ENCODE data around the gene TRAF6. TPM values are rescaled to one million over a fixed set of nuclear protein-coding genes. Genes with fewer than 3 reads are reported as not detected.

TRAF6 gene
- total and polyA plus RNA-seq, 7 experiments from 2014 or later, result 7.9 to 22.2 (median 18.2) TPM

GRCh38 chr11:36475192-36475591 lies 34.9 kb downstream of the TRAF6 start:
- H3K4me1 ChIP-seq (ENCODE audit: control insufficient read depth in 2 of 2, insufficient read depth in 2 of 2, low read length in 2 of 2), result no peaks in the 10 kb centered on the region
- Mint-ChIP-seq H3K4me3 (no peak overlapping the region), H3K4me1 (peaks cover 0 to 4% (median 0%) of the 10 kb centered on the region in 7 donors), H3K27ac (peak overlapping the region in 1 of 9 donors; percentile 17), H3K27me3 (no peaks in the 10 kb centered on the region), H3K9me3 (no peaks in the 10 kb centered on the region), H3K36me3 (peaks cover 0 to 17% (median 6%) of the 10 kb centered on the region in 5 donors)
- DNase-seq, result no peak
- H3K27ac ChIP-seq (ENCODE audit: low read depth, low read length), result no peak overlapping the region
- CTCF ChIA-PET, result no interaction called here
- H3K36me3 ChIP-seq (ENCODE audit: control insufficient read depth in 2 of 3, insufficient read depth in 3 of 3, low read length in 3 of 3), result no peaks in the 10 kb centered on the region
- H3K27me3 ChIP-seq (ENCODE audit: control insufficient read depth in 2 of 2, insufficient read depth in 2 of 2, low read length in 2 of 2), result no peaks in the 10 kb centered on the region
- H3K9me3 ChIP-seq (ENCODE audit: control insufficient read depth in 2 of 3, low read length in 3 of 3), result no peaks in the 10 kb centered on the region
- POLR2A ChIA-PET, result no interaction called here
- no peak overlapping the region for H3K4me3 ChIP-seq (ENCODE audit: low read length)
- intact Hi-C loops (cut with micrococcal nuclease), result loop anchor here in 1 of 2 donors (5.0 kb wide), 1 partner anchor 98 kb away; no protein-coding TSS in a partner anchor
- ATAC-seq, result no peak

GRCh38 chr11:36471577-36471976 lies 38.5 kb downstream of the TRAF6 start:
- Histone ChIP-seq H3K27ac (ENCODE audit: low read depth, low read length) (no peak overlapping the region), H3K27me3 (ENCODE audit: control insufficient read depth in 2 of 2, insufficient read depth in 2 of 2, low read length in 2 of 2) (no peaks in the 10 kb centered on the region), H3K4me1 (ENCODE audit: control insufficient read depth in 2 of 2, insufficient read depth in 2 of 2, low read length in 2 of 2) (no peaks in the 10 kb centered on the region), H3K9me3 (ENCODE audit: control insufficient read depth in 2 of 3, low read length in 3 of 3) (no peaks in the 10 kb centered on the region), H3K36me3 (ENCODE audit: control insufficient read depth in 2 of 3, insufficient read depth in 3 of 3, low read length in 3 of 3) (no peaks in the 10 kb centered on the region), H3K4me3 (ENCODE audit: low read length) (no peak overlapping the region)
- intact Hi-C loops (cut with micrococcal nuclease), result no loop called here
- DNase-seq (no peak), ATAC-seq (no peak)
- POLR2A ChIA-PET, result no interaction called here
- no peak overlapping the region for H3K4me3 Mint-ChIP-seq
- H3K9me3 Mint-ChIP-seq, result no peaks in the 10 kb centered on the region
- CTCF ChIA-PET, result interaction anchor here (0.7 kb wide), 1 partner anchor 22 kb away, joined by 3 read pairs; no protein-coding TSS in a partner anchor
- H3K4me1 Mint-ChIP-seq, result peaks cover 0 to 9% (median 0%) of the 10 kb centered on the region in 7 donors
- peaks cover 0 to 17% (median 6%) of the 10 kb centered on the region in 5 donors for H3K36me3 Mint-ChIP-seq
- peaks cover 0 to 1% (median 0%) of the 10 kb centered on the region in 5 donors for H3K27me3 Mint-ChIP-seq
- H3K27ac Mint-ChIP-seq, result no peak overlapping the region

- no peak overlapping the region for H3K27ac Mint-ChIP-seq
- ChIA-PET POLR2A (no interaction called here), CTCF (no interaction called here)
- no peak for ATAC-seq
- intact Hi-C loops (cut with micrococcal nuclease), result no loop called here
- H3K36me3 Mint-ChIP-seq, result peaks cover 0 to 11% (median 6%) of the 10 kb centered on the region in 5 donors
- peaks cover 0 to 1% (median 0%) of the 10 kb centered on the region in 5 donors for H3K27me3 Mint-ChIP-seq
- Histone ChIP-seq H3K27ac (ENCODE audit: low read depth, low read length) (no peak overlapping the region), H3K4me3 (ENCODE audit: low read length) (no peak overlapping the region), H3K27me3 (ENCODE audit: control insufficient read depth in 2 of 2, insufficient read depth in 2 of 2, low read length in 2 of 2) (no peaks in the 10 kb centered on the region), H3K4me1 (ENCODE audit: control insufficient read depth in 2 of 2, insufficient read depth in 2 of 2, low read length in 2 of 2) (no peaks in the 10 kb centered on the region), H3K9me3 (ENCODE audit: control insufficient read depth in 2 of 3, low read length in 3 of 3) (no peaks in the 10 kb centered on the region), H3K36me3 (ENCODE audit: control insufficient read depth in 2 of 3, insufficient read depth in 3 of 3, low read length in 3 of 3) (no peaks in the 10 kb centered on the region)
- H3K9me3 Mint-ChIP-seq, result no peaks in the 10 kb centered on the region
- no peak for DNase-seq
- no peak overlapping the region for H3K4me3 Mint-ChIP-seq
- peaks cover 0 to 9% (median 0%) of the 10 kb centered on the region in 7 donors for H3K4me1 Mint-ChIP-seq
Observed at GRCh38 chr11:36469881-36470802, 39.9 kb downstream of the TRAF6 start.

GRCh38 chr11:36469063-36469462 lies 41.0 kb downstream of the TRAF6 start:
- no peak overlapping the region for H3K27ac ChIP-seq (ENCODE audit: low read depth, low read length)
- peaks cover 0 to 1% (median 0%) of the 10 kb centered on the region in 5 donors for H3K27me3 Mint-ChIP-seq
- no peak for ATAC-seq
- peak in 1 of 9 donors; percentile 21 for DNase-seq
- no peak overlapping the region for H3K27ac Mint-ChIP-seq
- H3K36me3 Mint-ChIP-seq, result peaks cover 0 to 10% (median 6%) of the 10 kb centered on the region in 5 donors
- intact Hi-C loops (cut with micrococcal nuclease), result no loop called here
- no peaks in the 10 kb centered on the region for H3K27me3 ChIP-seq (ENCODE audit: control insufficient read depth in 2 of 2, insufficient read depth in 2 of 2, low read length in 2 of 2)
- CTCF ChIA-PET, result no interaction called here
- no peaks in the 10 kb centered on the region for H3K9me3 Mint-ChIP-seq
- no peaks in the 10 kb centered on the region for H3K9me3 ChIP-seq (ENCODE audit: control insufficient read depth in 2 of 3, low read length in 3 of 3)
- H3K4me3 ChIP-seq (ENCODE audit: low read length), result no peak overlapping the region
- no peaks in the 10 kb centered on the region for H3K36me3 ChIP-seq (ENCODE audit: control insufficient read depth in 2 of 3, insufficient read depth in 3 of 3, low read length in 3 of 3)
- H3K4me1 Mint-ChIP-seq, result peaks cover 0 to 9% (median 0%) of the 10 kb centered on the region in 7 donors
- H3K4me3 Mint-ChIP-seq, result no peak overlapping the region
- H3K4me1 ChIP-seq (ENCODE audit: control insufficient read depth in 2 of 2, insufficient read depth in 2 of 2, low read length in 2 of 2), result no peaks in the 10 kb centered on the region
- POLR2A ChIA-PET, result no interaction called here

- no peak overlapping the region for H3K4me3 Mint-ChIP-seq
Observed at GRCh38 chr11:36467916-36468315, 42.2 kb downstream of the TRAF6 start.

GRCh38 chr11:36467012-36467411 lies 43.1 kb downstream of the TRAF6 start:
- H3K36me3 ChIP-seq (ENCODE audit: control insufficient read depth in 2 of 3, insufficient read depth in 3 of 3, low read length in 3 of 3), result no peaks in the 10 kb centered on the region
- no peak overlapping the region for H3K27ac ChIP-seq (ENCODE audit: low read depth, low read length)
- H3K4me3 ChIP-seq (ENCODE audit: low read length), result no peak overlapping the region
- ATAC-seq, result peak; percentile 44
- intact Hi-C loops (cut with micrococcal nuclease), result no loop called here
- ChIA-PET POLR2A (no interaction called here), CTCF (no interaction called here)
- H3K27me3 ChIP-seq (ENCODE audit: control insufficient read depth in 2 of 2, insufficient read depth in 2 of 2, low read length in 2 of 2), result no peaks in the 10 kb centered on the region
- Mint-ChIP-seq H3K27me3 (peaks cover 0 to 12% (median 0%) of the 10 kb centered on the region in 5 donors), H3K9me3 (no peaks in the 10 kb centered on the region), H3K36me3 (peaks cover 0 to 11% (median 0%) of the 10 kb centered on the region in 5 donors), H3K4me3 (no peak overlapping the region), H3K27ac (no peak overlapping the region), H3K4me1 (peaks cover 0 to 9% (median 0%) of the 10 kb centered on the region in 7 donors)
- no peaks in the 10 kb centered on the region for H3K9me3 ChIP-seq (ENCODE audit: control insufficient read depth in 2 of 3, low read length in 3 of 3)
- no peaks in the 10 kb centered on the region for H3K4me1 ChIP-seq (ENCODE audit: control insufficient read depth in 2 of 2, insufficient read depth in 2 of 2, low read length in 2 of 2)
- DNase-seq, result no peak

More at GRCh38 chr11:36467916-36468315, 42.2 kb downstream of the TRAF6 start:
- peaks cover 0 to 9% (median 0%) of the 10 kb centered on the region in 5 donors for H3K27me3 Mint-ChIP-seq
- H3K27ac Mint-ChIP-seq, result no peak overlapping the region
- no peak for DNase-seq
- no peaks in the 10 kb centered on the region for H3K4me1 ChIP-seq (ENCODE audit: control insufficient read depth in 2 of 2, insufficient read depth in 2 of 2, low read length in 2 of 2)
- no peaks in the 10 kb centered on the region for H3K36me3 ChIP-seq (ENCODE audit: control insufficient read depth in 2 of 3, insufficient read depth in 3 of 3, low read length in 3 of 3)
- ChIA-PET CTCF (no interaction called here), POLR2A (no interaction called here)
- no peak for ATAC-seq
- no peaks in the 10 kb centered on the region for H3K9me3 Mint-ChIP-seq
- no peaks in the 10 kb centered on the region for H3K27me3 ChIP-seq (ENCODE audit: control insufficient read depth in 2 of 2, insufficient read depth in 2 of 2, low read length in 2 of 2)
- H3K4me3 ChIP-seq (ENCODE audit: low read length), result no peak overlapping the region
- H3K27ac ChIP-seq (ENCODE audit: low read depth, low read length), result no peak overlapping the region
- peaks cover 0 to 9% (median 0%) of the 10 kb centered on the region in 7 donors for H3K4me1 Mint-ChIP-seq
- intact Hi-C loops (cut with micrococcal nuclease), result no loop called here
- peaks cover 0 to 9% (median 0%) of the 10 kb centered on the region in 5 donors for H3K36me3 Mint-ChIP-seq
- no peaks in the 10 kb centered on the region for H3K9me3 ChIP-seq (ENCODE audit: control insufficient read depth in 2 of 3, low read length in 3 of 3)

Measured in naive thymus-derived CD4-positive, alpha-beta T cell (primary cell).